Neutrophil (primary cell): ENCODE results near the gene KRTAP12-4.
A peak's percentile ranks its signal among the peaks of the same experiment; 100 is the strongest.
"Not testable (repeated sequence)": the region's sequence is repeated elsewhere in the genome, so short reads cannot be mapped to it uniquely, and the experiment has no call there.

Experiments used
- H3K27ac ChIP-seq: fragments of 200-600 bp; sonication (generic); 2 replicates; pipeline ENCODE4 v1.5.1; 2016; ENCODE audit warnings: mild to moderate bottlenecking, moderate library complexity
- H3K27me3 ChIP-seq: fragments of 200-600 bp; sonication (generic); 2 replicates; pipeline ENCODE4 v1.6.0; 2016; ENCODE audit warnings: mild to moderate bottlenecking
- H3K36me3 ChIP-seq: fragments of 200-600 bp; sonication (generic); 2 replicates; pipeline ENCODE4 v1.5.1; 2017
- H3K4me1 ChIP-seq, 2 experiments: fragments of 200-600 bp in 1 of 2; sonication (generic) in 1 of 2; 1 replicate in 1 of 2; 2 replicates in 1 of 2; pipeline versions ENCODE4 v1.5.1 to v1.6.1; 2013 to 2016; ENCODE audit warnings: low read depth in 1 of 2, low read length in 1 of 2, mild to moderate bottlenecking in 1 of 2, moderate library complexity in 1 of 2; ENCODE audit not compliant: control insufficient read depth in 1 of 2, insufficient read depth in 1 of 2
- H3K4me3 ChIP-seq, 2 experiments: fragments of 200-600 bp in 1 of 2; sonication (generic) in 1 of 2; 1 replicate in 1 of 2; 2 replicates in 1 of 2; pipeline ENCODE4 v1.5.1; 2013 to 2016; ENCODE audit warnings: low read depth in 1 of 2, low read length in 1 of 2, mild to moderate bottlenecking in 1 of 2, moderate library complexity in 1 of 2
- H3K9me3 ChIP-seq: fragments of 200-600 bp; sonication (generic); 2 replicates; pipeline ENCODE4 v1.5.1; 2016
- TF ChIP-seq, protein P1 (sequence below): fragments of 200-600 bp; sonication (generic); IDR thresholded peaks from 2 replicates; pipeline ENCODE4 v1.5.1; 2016; ENCODE audit warnings: antibody characterized with exemption

The KRTAP12-4 gene

DNA sequence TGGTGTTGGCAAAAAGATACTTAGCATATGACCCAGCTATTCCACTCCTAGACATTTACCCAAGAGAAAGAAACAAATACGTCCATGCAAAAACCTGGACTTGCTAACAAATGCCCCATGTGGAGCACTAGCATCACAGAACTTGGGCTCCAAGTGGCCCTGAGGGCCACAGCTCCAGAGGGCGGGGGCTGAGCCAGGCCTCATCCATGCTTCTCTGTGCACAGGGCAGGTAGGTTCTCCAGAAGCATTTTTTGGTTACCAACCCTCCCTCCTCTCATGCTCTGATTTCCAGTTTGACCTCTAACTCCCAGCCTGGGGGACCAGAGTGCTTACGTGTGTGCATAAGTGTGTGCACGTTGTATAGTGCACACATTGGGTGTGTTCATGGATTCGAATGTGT lies 10.2 kb upstream of the KRTAP12-4 start:
- Histone ChIP-seq H3K4me1 (no peaks in the 10 kb centered on the region), H3K9me3 (no peaks in the 10 kb centered on the region), H3K27ac (no peak overlapping the region), H3K36me3 (no peaks in the 10 kb centered on the region), H3K27me3 (peaks cover 4% of the 10 kb centered on the region), H3K4me3 (no peak overlapping the region)
- TF ChIP-seq, protein P1, sequence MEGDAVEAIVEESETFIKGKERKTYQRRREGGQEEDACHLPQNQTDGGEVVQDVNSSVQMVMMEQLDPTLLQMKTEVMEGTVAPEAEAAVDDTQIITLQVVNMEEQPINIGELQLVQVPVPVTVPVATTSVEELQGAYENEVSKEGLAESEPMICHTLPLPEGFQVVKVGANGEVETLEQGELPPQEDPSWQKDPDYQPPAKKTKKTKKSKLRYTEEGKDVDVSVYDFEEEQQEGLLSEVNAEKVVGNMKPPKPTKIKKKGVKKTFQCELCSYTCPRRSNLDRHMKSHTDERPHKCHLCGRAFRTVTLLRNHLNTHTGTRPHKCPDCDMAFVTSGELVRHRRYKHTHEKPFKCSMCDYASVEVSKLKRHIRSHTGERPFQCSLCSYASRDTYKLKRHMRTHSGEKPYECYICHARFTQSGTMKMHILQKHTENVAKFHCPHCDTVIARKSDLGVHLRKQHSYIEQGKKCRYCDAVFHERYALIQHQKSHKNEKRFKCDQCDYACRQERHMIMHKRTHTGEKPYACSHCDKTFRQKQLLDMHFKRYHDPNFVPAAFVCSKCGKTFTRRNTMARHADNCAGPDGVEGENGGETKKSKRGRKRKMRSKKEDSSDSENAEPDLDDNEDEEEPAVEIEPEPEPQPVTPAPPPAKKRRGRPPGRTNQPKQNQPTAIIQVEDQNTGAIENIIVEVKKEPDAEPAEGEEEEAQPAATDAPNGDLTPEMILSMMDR = no peak

DNA sequence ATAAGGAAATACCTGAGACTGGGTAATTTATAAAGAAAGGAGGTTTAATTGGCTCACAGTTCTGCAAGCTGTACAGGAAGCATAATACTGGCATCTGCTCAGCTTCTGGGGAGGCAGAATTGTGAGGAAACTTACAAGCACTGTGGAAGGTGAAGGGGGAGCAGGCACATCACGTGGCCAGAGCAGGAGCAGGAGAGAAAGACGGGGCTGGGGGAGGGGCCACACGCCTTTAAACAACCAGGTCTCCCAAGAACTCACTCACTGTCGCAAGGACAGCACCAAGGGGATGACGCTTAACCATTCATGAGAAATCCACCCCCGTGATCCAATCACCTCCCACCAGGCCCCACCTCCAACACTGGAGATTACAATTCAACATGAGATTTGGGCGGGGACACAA lies 7.1 kb upstream of the KRTAP12-4 start:
- H3K36me3 ChIP-seq, H3K27me3 ChIP-seq: not testable (repeated sequence)

DNA sequence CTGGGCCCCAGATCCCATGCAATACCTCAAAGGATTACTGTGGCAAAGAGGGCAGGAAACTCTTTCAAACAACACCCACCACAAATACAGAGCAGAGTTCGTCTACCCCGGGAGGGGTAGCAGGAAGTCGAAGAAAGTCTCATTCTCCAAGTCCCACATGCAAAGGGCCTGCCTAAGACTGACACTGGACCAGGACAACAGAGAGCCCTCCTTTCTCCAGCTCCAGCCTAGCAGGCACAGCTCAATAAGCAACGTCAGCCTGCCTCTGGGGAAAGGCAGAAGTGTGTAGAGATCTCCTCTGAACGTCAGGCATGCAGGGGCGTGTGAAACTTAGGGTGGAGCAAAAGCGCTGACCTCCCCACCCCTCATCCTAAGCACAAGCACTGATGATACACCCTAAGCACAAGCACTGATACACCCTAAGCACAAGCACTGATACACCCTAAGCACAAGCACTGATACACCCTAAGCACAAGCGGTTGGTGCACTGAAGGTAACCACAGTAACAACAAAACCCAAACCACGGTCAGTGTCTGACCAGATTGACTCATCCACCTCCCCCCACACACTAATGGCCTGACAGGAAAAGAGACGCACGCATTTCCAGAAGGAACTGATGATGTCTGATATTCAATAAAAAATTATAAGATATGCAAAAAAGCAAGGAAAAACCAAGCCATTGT lies 4.6 kb upstream of the KRTAP12-4 start:
- Histone ChIP-seq H3K36me3 (no peaks in the 10 kb centered on the region), H3K4me3 (no peak overlapping the region), H3K4me1 (peaks cover 10 to 11% of the 10 kb centered on the region in 2 experiments), H3K27ac (peak overlapping the region; percentile 69), H3K27me3 (no peaks in the 10 kb centered on the region), H3K9me3 (peaks cover 3% of the 10 kb centered on the region)
- TF ChIP-seq, protein P1 = no peak

More for the DNA sequence above, 7.1 kb upstream of the KRTAP12-4 start:
- H3K27ac ChIP-seq, H3K4me3 ChIP-seq, H3K9me3 ChIP-seq: not testable (repeated sequence)
- peaks cover 10 to 11% of the 10 kb centered on the region in 2 experiments for H3K4me1 ChIP-seq

DNA sequence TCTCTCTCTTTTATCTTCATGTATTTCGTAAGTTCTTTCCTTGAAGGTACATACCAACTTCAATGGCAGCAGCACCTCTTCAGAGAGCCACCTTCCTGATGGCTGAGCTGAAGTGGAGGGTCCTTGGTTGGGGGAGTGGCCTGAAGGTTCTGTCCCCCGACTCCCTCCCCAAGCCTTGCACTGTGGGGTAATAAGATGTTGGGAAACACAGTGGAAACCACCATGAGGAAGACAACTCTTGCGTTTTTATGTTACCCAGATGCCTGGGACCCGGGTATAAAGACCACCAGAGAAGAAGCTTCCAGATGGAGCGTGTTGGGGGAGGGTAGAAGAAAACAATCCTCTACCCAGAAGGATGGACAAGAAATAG lies 4.1 kb upstream of the KRTAP12-4 start:
- Histone ChIP-seq H3K36me3 (no peaks in the 10 kb centered on the region), H3K27me3 (no peaks in the 10 kb centered on the region), H3K4me1 (peaks cover 10 to 11% of the 10 kb centered on the region in 2 experiments), H3K4me3 (no peak overlapping the region), H3K27ac (peak overlapping the region; percentile 69), H3K9me3 (peaks cover 3% of the 10 kb centered on the region)
- TF ChIP-seq, protein P1 = no peak

DNA sequence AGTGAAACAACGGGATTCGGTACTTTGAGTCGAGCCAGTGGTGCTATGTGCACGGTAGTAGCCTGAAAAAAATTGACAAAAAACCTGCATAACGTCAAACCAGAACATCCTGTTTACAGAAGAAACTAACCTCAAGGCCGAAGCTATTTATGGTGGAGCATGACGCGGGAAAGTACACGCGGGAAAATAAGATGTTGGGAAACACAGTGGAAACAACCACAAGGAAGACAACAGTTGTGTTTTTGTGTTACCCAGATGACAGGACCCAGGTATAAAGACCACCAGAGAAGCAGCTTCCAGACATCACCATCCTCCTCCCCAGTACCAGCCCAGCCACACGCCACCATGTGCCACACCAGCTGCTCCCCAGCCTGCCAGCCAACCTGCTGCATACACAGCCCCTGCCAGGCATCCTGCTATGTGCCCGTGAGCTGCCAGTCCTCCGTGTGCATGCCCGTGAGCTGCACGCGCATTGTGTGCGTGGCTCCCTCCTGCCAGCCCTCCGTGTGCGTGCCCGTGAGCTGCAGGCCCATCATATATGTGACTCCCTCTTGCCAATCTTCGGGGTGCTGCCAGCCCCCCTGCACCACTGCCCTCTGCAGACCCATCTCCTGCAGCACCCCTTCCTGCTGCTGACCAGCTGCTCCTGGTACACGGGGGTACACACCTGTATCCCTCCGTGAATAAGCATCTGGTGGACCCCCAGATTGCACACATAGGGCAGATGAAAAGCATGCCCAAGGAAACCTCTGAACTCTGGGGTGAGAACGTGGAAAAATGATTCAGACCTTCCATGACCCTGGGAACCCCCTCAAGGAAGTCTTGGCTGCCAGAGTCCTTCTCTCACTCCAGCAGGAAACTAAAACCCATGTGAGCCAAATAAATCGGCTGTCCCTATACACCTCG lies 3.4 kb upstream of the KRTAP12-4 start, which contains the start of gene KRTAP12-3:
KRTAP12-3 (plus strand) TSS at position 298 of the 906 bp plus-strand sequence; CDS start at position 346, 48 bp downstream.
- Histone ChIP-seq H3K36me3 (no peaks in the 10 kb centered on the region), H3K27ac (peak within 1 kb of the TSS; percentile 69), H3K9me3 (peaks cover 3% of the 10 kb centered on the region), H3K27me3 (no peaks in the 10 kb centered on the region), H3K4me3 (no peak within 1 kb of the TSS), H3K4me1 (peaks cover 10 to 11% of the 10 kb centered on the region in 2 experiments)
- TF ChIP-seq, protein P1 = no peak

DNA sequence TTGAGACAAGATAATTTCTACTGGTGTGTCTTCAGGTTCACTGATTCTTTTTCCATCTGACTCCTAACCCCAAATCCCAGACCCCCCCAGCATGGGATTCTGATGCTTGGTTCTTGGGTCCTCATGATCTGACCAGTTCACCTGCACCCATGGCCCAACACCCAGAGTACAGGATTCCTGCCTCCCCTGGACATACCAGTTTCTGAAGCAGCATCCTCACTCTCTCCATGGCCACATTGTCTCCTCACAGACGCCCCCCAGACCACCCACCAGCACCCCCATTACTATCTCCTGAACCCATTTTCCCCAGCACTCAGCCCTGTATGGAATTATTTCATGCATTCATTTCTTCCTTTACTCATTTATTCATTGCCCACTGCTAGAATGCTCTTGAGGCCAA lies 2.4 kb upstream of the KRTAP12-4 start:
- TF ChIP-seq, protein P1 = no peak
- H3K4me3 ChIP-seq = no peak overlapping the region
- H3K4me1 ChIP-seq = peaks cover 10 to 11% of the 10 kb centered on the region in 2 experiments

More for the DNA sequence above, 2.4 kb upstream of the KRTAP12-4 start:
- H3K36me3 ChIP-seq = no peaks in the 10 kb centered on the region
- H3K27me3 ChIP-seq = no peaks in the 10 kb centered on the region
- H3K27ac ChIP-seq = peak overlapping the region; percentile 69
- peaks cover 3% of the 10 kb centered on the region for H3K9me3 ChIP-seq
